Left kidney (tissue), 2 donors: ENCODE measurements around the gene RAP1A. TPM values are rescaled to one million over a fixed set of nuclear protein-coding genes. Genes with fewer than 3 reads are reported as not detected.

Source experiments
- DNase-seq: peaks from one replicate; pipeline ENCODE4 v3.0.0-alpha.2; 2013
- polyA plus RNA-seq: library from polyadenylated mRNA; unstranded; fragments of 120-200 nt; gene quantifications from one replicate; pipeline ENCODE4 v1.2.1, GENCODE V29; 2013; ENCODE audit not compliant: insufficient read length

The RAP1A gene
- polyA plus RNA-seq, 1 donor: 75.9 TPM

GRCh38 chr1:111719135-111719534 is 99.5 kb downstream of the RAP1A start:
- DNase-seq: no peak

- no peak for DNase-seq
Observed at GRCh38 chr1:111719674-111720132, 100.1 kb downstream of the RAP1A start.

- DNase-seq: no peak
Observed at GRCh38 chr1:111720274-111720976, 100.8 kb downstream of the RAP1A start.

GRCh38 chr1:111720977-111721786 is 101.6 kb downstream of the RAP1A start:
- no peak for DNase-seq

GRCh38 chr1:111723091-111723806 is 103.7 kb downstream of the RAP1A start:
- DNase-seq: no peak

- DNase-seq: no peak
Observed at GRCh38 chr1:111723871-111724270, 104.3 kb downstream of the RAP1A start.

GRCh38 chr1:111725192-111725591 is 105.6 kb downstream of the RAP1A start:
- DNase-seq: no peak

GRCh38 chr1:111727056-111727455 is 107.5 kb downstream of the RAP1A start:
- no peak for DNase-seq

- DNase-seq: no peak
Observed at GRCh38 chr1:111729271-111729921, 109.8 kb downstream of the RAP1A start.

GRCh38 chr1:111729946-111730681 is 110.5 kb downstream of the RAP1A start:
- DNase-seq: no peak

GRCh38 chr1:111730706-111731105 is 111.1 kb downstream of the RAP1A start:
- DNase-seq: no peak

- no peak for DNase-seq
Observed at GRCh38 chr1:111731956-111732355, 112.4 kb downstream of the RAP1A start.

GRCh38 chr1:111732718-111733117 is 113.1 kb downstream of the RAP1A start:
- no peak for DNase-seq

GRCh38 chr1:111733183-111733991 is 113.8 kb downstream of the RAP1A start:
- no peak for DNase-seq

- DNase-seq: no peak
Observed at GRCh38 chr1:111733992-111734341, 114.4 kb downstream of the RAP1A start.

GRCh38 chr1:111734426-111734825 is 114.8 kb downstream of the RAP1A start:
- no peak for DNase-seq

- no peak for DNase-seq
Observed at GRCh38 chr1:111734856-111735255, 115.3 kb downstream of the RAP1A start.

- no peak for DNase-seq
Observed at GRCh38 chr1:111735321-111735720, 115.7 kb downstream of the RAP1A start.

GRCh38 chr1:111735858-111736544 is 116.4 kb downstream of the RAP1A start:
- no peak for DNase-seq
